NB4 (cell line): ENCODE measurements around the gene TSSK2.

Experiments used
- MYC ChIP-seq: IDR thresholded peaks from 2 replicates; pipeline ENCODE4 v1.6.1; 2011; ENCODE audit warnings: low read depth, low read length
- POLR2A ChIP-seq: IDR thresholded peaks from 2 replicates; pipeline ENCODE4 v1.6.1; 2011; ENCODE audit warnings: mild to moderate bottlenecking; ENCODE audit not compliant: insufficient read length; ENCODE audit errors: extremely low read depth
- TF ChIP-seq, protein P1 (sequence below): IDR thresholded peaks from one replicate; pipeline ENCODE4 v1.5.1; 2012; ENCODE audit warnings: low read depth, low read length
- TF ChIP-seq, protein P2 (sequence below): IDR thresholded peaks from 2 replicates; pipeline ENCODE4 v1.6.1; 2011; ENCODE audit warnings: low read depth, low read length

DNA sequence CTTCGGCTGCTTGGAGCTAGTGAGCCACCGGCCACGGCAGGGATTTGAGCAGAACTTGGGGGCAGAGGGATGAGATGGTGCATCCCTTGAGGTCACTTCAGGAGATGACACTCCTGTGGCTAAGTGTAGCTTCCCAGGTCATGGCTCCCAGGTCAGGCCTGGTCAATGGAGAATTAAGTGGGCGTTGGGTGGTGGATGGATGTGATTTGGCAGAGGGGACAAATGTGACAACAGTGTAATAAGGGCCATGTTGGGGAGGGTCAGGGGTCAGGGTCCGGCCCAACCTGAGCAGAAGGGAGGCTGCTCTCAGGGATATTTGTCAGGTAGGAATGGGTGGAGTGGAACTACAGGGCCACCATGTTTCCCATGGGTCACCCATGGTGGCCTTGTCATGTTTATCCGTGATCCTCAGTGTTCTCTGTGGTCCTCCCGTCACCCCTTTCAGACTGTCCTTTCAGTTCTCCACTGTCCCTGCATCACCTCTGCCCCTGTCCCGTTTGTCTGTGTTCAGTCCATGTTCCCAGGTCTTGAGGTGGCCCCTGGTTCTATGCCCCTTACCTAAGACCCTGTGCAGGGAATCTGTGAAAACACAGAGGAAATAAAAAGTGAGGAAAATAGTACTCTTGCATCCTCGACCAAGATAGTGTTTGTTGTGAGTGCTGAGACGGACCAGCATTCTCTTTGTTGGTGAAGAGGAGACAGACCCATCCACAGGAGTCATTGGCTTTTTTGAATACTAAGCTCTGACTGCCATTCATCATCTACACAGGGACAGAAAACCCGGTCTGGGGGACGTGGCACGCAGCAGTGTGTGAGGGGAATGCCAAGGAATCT is 41.3 kb downstream of the TSSK2 start:
- TF ChIP-seq, protein P1, sequence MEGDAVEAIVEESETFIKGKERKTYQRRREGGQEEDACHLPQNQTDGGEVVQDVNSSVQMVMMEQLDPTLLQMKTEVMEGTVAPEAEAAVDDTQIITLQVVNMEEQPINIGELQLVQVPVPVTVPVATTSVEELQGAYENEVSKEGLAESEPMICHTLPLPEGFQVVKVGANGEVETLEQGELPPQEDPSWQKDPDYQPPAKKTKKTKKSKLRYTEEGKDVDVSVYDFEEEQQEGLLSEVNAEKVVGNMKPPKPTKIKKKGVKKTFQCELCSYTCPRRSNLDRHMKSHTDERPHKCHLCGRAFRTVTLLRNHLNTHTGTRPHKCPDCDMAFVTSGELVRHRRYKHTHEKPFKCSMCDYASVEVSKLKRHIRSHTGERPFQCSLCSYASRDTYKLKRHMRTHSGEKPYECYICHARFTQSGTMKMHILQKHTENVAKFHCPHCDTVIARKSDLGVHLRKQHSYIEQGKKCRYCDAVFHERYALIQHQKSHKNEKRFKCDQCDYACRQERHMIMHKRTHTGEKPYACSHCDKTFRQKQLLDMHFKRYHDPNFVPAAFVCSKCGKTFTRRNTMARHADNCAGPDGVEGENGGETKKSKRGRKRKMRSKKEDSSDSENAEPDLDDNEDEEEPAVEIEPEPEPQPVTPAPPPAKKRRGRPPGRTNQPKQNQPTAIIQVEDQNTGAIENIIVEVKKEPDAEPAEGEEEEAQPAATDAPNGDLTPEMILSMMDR = no peak
- TF ChIP-seq POLR2A = no peak
- TF ChIP-seq, protein P2, sequence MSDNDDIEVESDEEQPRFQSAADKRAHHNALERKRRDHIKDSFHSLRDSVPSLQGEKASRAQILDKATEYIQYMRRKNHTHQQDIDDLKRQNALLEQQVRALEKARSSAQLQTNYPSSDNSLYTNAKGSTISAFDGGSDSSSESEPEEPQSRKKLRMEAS = no peak
- no peak for TF ChIP-seq MYC
